ENCODE results near the gene RRP1.

DNA sequence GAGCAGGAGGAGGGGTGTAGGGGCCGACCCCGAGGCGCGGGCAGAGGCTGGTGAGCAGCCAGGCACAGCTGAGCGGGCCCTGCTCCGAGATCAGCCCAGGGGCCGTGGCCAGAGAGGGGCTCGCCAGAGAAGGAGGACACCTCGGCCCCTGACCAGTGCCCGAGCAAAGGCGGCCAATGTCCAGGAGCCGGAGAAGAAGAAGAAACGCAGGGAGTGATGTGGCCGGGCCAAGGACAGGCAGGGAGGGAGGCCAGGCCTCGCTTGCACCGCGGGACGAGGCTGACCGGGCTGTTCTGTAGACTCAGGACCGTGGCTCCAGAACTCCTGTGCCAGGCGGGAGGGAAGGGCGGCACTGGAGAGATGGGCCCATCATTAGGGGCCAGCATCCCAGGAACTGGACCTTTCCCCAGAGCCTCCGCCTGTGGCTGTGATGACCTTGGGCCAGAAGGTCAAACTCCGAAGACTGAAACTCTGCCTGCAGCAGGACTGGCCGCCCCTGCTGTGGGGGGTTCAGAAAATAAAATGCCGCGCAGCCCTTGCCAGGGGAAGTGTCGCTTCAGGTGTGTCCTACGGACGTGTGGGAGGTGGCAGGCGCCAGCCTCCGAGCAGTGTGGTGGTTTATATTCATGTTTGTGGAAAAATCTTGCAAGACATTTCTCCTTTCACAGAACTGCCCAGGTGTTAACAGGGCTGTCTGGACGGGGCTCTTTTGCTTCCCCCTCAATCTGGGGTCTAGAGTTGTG is 14.4 kb downstream of the RRP1 start:
- TF ChIP-seq, protein P1, sequence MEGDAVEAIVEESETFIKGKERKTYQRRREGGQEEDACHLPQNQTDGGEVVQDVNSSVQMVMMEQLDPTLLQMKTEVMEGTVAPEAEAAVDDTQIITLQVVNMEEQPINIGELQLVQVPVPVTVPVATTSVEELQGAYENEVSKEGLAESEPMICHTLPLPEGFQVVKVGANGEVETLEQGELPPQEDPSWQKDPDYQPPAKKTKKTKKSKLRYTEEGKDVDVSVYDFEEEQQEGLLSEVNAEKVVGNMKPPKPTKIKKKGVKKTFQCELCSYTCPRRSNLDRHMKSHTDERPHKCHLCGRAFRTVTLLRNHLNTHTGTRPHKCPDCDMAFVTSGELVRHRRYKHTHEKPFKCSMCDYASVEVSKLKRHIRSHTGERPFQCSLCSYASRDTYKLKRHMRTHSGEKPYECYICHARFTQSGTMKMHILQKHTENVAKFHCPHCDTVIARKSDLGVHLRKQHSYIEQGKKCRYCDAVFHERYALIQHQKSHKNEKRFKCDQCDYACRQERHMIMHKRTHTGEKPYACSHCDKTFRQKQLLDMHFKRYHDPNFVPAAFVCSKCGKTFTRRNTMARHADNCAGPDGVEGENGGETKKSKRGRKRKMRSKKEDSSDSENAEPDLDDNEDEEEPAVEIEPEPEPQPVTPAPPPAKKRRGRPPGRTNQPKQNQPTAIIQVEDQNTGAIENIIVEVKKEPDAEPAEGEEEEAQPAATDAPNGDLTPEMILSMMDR (IDR thresholded peaks at IDR 0.05 in 2 of 3, conservative IDR thresholded peaks at IDR 0.05 in 1 of 3; ENCODE audit: borderline replicate concordance in 1 of 3, insufficient read depth in 1 of 3, low read depth in 2 of 3, low read length in 2 of 3), result no peak
- TF ChIP-seq JUND (IDR thresholded peaks at IDR 0.05) (no peak), POLR2A (IDR thresholded peaks at IDR 0.05; ENCODE audit: borderline replicate concordance, extremely low read depth, insufficient read depth, insufficient read length) (no peak)
